ENCODE results near the gene CYBC1.
"Not testable (repeated sequence)": the region's sequence is repeated elsewhere in the genome, so short reads cannot be mapped to it uniquely, and the experiment has no call there.

Gene CYBC1

GRCh38 chr17:82477934-82478333 is 27.4 kb upstream of the CYBC1 start:
- DNase-seq = no peak

GRCh38 chr17:82475458-82475857 is 24.9 kb upstream of the CYBC1 start:
- DNase-seq = no peak

GRCh38 chr17:82474223-82475010 is 23.9 kb upstream of the CYBC1 start:
- DNase-seq = no peak

- no peak for DNase-seq
These were observed 19.5 kb upstream of the CYBC1 start for GRCh38 chr17:82470065-82470464.

GRCh38 chr17:82468692-82469091 is 18.1 kb upstream of the CYBC1 start:
- DNase-seq = no peak

GRCh38 chr17:82465023-82465603 is 14.6 kb upstream of the CYBC1 start:
- no peak for DNase-seq

GRCh38 chr17:82464567-82464929 is 14.0 kb upstream of the CYBC1 start:
- DNase-seq = no peak

GRCh38 chr17:82463925-82464566 is 13.5 kb upstream of the CYBC1 start:
- DNase-seq = no peak

GRCh38 chr17:82463391-82463790 is 12.8 kb upstream of the CYBC1 start:
- DNase-seq = no peak

- DNase-seq = no peak
These were observed 11.4 kb upstream of the CYBC1 start for GRCh38 chr17:82461827-82462524.

- DNase-seq = not testable (repeated sequence)
These were observed 9.4 kb upstream of the CYBC1 start for GRCh38 chr17:82459936-82460335.

GRCh38 chr17:82458885-82459424 is 8.4 kb upstream of the CYBC1 start:
- no peak for DNase-seq

- DNase-seq = peak; percentile 98 to 99
These were observed 7.8 kb upstream of the CYBC1 start, which contains the start of gene NARF for GRCh38 chr17:82458179-82458884. Gene NARF (plus strand): TSS chr17:82458741. CDS start chr17:82458804, 63 bp downstream.

- DNase-seq = peak in 1 of 2 donors; percentile 85
These were observed 7.3 kb upstream of the CYBC1 start for GRCh38 chr17:82457929-82458178.

- DNase-seq = no peak
These were observed 6.7 kb upstream of the CYBC1 start for GRCh38 chr17:82457073-82457928.

GRCh38 chr17:82453706-82454105 is 3.2 kb upstream of the CYBC1 start:
- DNase-seq = not testable (repeated sequence)

- DNase-seq = not testable (repeated sequence)
These were observed 2.6 kb upstream of the CYBC1 start for GRCh38 chr17:82453151-82453550.

GRCh38 chr17:82452162-82452561 is 1.6 kb upstream of the CYBC1 start:
- no peak for DNase-seq

- DNase-seq = no peak
These were observed 632 bp downstream of the CYBC1 start for GRCh38 chr17:82449883-82450356.

- DNase-seq = no peak
These were observed 1.2 kb downstream of the CYBC1 start for GRCh38 chr17:82449131-82449882.

GRCh38 chr17:82447876-82448275 is 2.7 kb downstream of the CYBC1 start:
- no peak for DNase-seq
